ENCODE measurements around the gene PHF3. TPM values are rescaled to one million over a fixed set of nuclear protein-coding genes. Genes with fewer than 3 reads are reported as not detected.

PHF3 gene, protein sequence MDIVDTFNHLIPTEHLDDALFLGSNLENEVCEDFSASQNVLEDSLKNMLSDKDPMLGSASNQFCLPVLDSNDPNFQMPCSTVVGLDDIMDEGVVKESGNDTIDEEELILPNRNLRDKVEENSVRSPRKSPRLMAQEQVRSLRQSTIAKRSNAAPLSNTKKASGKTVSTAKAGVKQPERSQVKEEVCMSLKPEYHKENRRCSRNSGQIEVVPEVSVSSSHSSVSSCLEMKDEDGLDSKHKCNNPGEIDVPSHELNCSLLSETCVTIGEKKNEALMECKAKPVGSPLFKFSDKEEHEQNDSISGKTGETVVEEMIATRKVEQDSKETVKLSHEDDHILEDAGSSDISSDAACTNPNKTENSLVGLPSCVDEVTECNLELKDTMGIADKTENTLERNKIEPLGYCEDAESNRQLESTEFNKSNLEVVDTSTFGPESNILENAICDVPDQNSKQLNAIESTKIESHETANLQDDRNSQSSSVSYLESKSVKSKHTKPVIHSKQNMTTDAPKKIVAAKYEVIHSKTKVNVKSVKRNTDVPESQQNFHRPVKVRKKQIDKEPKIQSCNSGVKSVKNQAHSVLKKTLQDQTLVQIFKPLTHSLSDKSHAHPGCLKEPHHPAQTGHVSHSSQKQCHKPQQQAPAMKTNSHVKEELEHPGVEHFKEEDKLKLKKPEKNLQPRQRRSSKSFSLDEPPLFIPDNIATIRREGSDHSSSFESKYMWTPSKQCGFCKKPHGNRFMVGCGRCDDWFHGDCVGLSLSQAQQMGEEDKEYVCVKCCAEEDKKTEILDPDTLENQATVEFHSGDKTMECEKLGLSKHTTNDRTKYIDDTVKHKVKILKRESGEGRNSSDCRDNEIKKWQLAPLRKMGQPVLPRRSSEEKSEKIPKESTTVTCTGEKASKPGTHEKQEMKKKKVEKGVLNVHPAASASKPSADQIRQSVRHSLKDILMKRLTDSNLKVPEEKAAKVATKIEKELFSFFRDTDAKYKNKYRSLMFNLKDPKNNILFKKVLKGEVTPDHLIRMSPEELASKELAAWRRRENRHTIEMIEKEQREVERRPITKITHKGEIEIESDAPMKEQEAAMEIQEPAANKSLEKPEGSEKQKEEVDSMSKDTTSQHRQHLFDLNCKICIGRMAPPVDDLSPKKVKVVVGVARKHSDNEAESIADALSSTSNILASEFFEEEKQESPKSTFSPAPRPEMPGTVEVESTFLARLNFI (N-terminal part only)
- 37.6 and 39.9 TPM in 2 replicates for total RNA-seq (2014; rRNA removed; shearing (Covaris generic))
- polyA plus RNA-seq (2015; cell fraction: cytosol; rRNA removed): 14.9 and 19.9 TPM in 2 replicates
- polyA plus RNA-seq (2015; cell fraction: nucleus; rRNA removed): 27.5 and 30.2 TPM in 2 replicates

DNA sequence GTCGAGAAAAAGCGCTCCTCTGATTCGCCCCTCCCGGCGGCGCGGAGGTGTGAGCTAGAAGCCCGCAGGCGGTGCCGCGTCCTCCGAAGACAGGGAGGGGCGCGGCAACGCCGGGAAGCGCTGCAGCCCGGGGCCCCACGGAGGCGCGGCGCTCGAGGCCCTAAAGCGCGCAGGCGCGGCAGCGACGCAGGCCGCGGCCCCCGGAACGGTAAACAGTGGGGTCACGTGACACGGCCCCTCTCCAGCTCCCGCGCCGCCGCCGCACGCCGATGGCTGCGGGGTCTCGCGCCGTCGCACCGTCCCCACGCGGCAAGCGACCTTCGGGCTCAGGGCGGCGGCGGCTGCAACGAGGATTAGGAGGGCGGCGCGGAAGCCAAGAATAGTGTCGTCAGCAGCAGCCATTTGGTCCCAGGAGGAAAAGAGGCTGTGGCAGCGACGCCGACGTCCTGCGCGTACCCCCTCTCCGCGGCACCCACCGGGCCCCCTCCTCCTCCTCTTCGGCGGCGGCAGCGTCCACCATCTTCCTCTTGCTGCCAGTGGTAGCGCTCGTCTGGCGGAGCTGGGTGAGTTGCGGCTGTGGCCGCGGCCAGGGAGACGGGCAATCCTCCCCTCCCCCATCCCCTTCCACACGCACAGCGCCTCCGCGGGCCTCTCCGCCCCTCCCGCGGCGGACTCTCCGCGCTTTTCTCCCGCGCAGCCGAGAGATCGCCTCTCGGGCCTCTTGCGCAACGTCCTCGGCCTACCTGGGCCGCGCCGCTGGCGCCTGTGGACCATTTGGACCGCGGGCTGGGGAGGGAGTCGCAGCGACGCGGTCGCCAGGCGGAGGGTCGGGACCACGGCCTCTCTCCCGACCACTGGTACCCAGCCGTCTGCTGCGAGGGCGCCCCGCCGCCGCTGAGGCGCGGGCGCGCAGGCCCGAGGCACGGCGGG, at the start of gene PHF3:
Gene PHF3 (plus strand): TSS at position 215 of the 930 bp plus-strand sequence. CDS start 10,750 bp downstream, outside the sequence.
- DNase-seq (ENCODE audit: low read depth): peak; percentile 87

DNA sequence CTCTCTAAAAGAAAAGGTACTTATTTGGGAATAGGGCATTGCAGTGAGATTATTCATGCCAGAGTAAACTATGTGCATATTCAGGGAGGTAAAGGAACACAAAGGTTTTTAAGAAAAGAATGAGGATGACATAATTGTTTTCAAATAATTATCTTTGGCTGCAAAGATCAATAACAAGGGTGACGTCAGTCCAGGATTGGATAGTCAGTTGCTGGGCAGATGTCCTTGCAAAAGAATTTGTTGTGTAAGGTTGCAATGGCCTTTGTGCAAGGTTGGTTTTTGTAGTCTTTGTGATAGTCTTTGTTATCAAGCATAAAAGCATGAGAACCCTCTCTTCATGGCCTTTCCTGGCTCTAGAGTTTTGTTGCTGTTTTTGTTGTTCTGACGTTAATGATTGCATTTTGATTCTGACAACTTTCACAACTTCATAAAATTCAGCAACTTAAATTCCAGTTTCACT, 45.6 kb upstream of the PHF3 start:
- no peak for DNase-seq (ENCODE audit: low read depth)

GRCh38 chr6:63592886-63593285, 42.7 kb upstream of the PHF3 start:
- DNase-seq (ENCODE audit: low read depth): no peak

- peak; percentile 5 for DNase-seq (ENCODE audit: low read depth)
Observed at GRCh38 chr6:63597141-63598048, 38.2 kb upstream of the PHF3 start.

GRCh38 chr6:63598049-63599036, 37.3 kb upstream of the PHF3 start:
- DNase-seq (ENCODE audit: low read depth): peak; percentile 70

GRCh38 chr6:63599243-63599642, 36.4 kb upstream of the PHF3 start:
- DNase-seq (ENCODE audit: low read depth): no peak

DNA sequence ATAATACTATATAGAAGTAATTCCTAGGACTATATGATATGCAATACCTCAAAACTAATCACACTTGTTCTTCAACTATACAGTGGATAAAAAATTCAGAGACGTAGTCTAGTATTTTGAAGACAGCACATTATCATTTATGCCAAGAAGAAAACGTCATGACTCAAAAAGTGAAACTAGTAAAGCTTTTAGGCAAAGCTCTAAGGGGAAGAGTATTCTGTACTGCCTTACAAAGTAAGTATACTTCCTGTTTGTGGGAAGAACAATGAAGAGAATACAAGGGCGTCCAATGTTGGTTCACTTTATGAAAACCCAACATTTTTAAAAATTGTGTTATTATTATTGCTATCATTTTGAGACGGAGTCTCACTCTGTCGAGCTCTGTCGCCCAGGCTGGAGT, 35.5 kb upstream of the PHF3 start:
- DNase-seq (ENCODE audit: low read depth): no peak

DNA sequence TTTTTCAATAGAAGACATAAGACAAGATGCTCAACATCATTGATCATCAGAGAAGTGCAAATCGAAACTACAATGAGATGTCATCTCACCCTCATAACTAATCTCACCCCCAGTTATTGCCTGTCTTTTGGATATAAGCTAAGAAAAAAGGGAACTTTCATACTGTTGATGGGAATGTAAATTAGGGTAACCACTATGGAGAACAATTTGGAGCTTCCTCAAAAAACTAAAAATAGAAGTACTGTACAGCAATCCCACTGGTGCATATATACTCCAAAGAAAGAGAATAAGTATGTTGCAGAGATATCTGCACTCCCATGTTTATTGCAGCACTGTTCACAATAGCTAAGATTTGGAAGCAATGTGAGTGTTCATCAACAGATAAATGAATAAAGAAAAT, 26.4 kb upstream of the PHF3 start:
- DNase-seq (ENCODE audit: low read depth): no peak

GRCh38 chr6:63610944-63611343, 24.7 kb upstream of the PHF3 start:
- DNase-seq (ENCODE audit: low read depth): no peak

DNA sequence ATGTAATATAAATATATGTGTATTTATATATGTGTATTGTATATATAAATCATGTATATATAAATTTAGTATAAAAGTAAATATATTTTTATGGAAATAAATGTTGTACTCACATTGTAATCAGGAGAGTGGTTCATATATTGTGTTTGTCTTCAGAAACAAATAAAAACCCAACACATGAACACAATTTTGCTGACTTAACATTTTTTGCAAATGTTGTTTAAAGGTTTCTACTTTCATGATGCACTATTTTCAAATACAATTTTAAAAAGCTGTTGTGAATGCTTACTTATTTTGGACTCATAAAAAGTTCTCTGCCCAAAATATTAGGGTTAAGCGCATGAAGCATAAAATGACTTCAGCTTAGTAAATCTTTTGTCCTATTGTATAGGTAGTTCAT, 24.0 kb upstream of the PHF3 start:
- DNase-seq (ENCODE audit: low read depth): no peak

DNA sequence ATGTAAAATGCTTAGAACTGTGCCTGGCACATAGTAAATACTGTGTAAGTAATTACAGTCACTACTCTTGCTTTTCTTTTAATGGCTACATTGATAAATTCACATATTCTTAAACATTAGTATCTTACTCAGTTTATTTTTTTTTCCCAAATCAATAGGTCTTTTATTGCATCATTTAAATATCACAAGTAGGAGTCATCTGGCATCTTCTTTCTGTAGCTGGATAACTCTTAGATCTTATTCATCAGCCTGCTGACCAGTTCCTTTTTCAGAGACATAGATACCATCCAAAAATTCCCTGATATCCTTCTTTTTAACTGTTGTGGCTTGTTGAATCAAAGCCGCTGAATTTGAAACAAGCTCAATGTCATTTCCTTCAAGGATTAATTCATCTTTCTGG, 20.0 kb upstream of the PHF3 start:
- DNase-seq (ENCODE audit: low read depth): no peak

GRCh38 chr6:63624091-63624490, 11.5 kb upstream of the PHF3 start:
- DNase-seq (ENCODE audit: low read depth): no peak

- DNase-seq (ENCODE audit: low read depth): no peak
Observed at GRCh38 chr6:63630466-63630865, 5.1 kb upstream of the PHF3 start.

GRCh38 chr6:63634630-63635029, 972 bp upstream of the PHF3 start:
- no peak for DNase-seq (ENCODE audit: low read depth)

DNA sequence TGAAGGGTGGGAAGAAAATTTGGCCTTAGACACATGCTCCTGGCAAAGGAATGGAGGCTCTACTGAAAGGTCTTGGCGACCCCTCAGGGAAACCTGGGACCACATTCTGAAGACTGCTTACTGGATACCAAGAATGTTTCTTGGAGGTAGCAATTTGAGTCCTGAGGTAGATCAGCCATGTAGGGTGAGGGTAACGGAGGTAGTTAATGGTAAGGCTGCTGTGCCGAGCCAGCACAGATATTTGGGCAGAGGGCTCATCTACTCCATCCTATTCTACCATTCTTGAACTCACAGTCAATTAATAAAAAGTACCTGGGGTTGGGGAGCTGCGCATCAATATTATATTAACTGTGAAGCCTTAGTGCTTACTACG, 401 bp upstream of the PHF3 start:
- DNase-seq (ENCODE audit: low read depth): no peak

GRCh38 chr6:63636518-63637021, 968 bp downstream of the PHF3 start:
- peak; percentile 52 for DNase-seq (ENCODE audit: low read depth)

DNA sequence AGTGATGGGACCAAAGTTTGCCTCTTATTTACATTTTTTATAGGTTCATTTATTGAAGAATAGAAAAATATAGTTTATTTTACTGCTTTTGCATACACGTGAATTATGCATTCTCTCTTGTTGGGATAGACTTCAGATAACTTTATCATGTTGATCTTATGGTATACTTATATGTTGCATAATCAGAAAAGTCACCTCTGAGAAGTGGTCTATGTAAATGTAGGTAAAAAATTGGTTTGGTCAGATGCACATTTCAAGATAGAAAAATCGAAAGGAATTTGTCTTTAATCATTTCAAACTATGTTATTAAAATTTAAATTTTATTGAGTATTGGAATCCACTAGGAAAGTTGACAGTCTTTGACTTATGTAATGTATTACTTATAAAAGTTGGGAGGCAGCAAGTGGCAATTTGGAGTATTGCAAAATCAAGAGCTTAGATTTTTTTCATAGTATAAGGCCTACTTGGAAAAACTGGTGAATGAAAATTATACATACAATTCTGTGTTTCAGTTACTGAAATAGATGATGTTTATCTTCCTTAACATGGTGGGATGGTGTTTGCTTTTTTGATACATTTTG, 2.4 kb downstream of the PHF3 start:
- no peak for DNase-seq (ENCODE audit: low read depth)
